Endothelial cell of umbilical vein (primary cell): ENCODE measurements around the gene OPCML. TPM values are rescaled to one million over a fixed set of nuclear protein-coding genes. Genes with fewer than 3 reads are reported as not detected.

ENCODE experiments used
- BruUV-seq: library from RNA; stranded (reverse); fragments of 400-500 nt; replicated peaks from 2 replicates; lab custom pipeline; 2021; lab: Mats Ljungman, UMichigan
- CTCF ChIA-PET: fragments of 300-600, 350-600 bp; sonication (Branson Sonifier 250); formaldehyde crosslinking; loops from one replicate; lab custom pipeline; 2021; ENCODE audit warnings: antibody characterized with exemption, inconsistent platforms; lab: Charles Lee
- POLR2A ChIA-PET: fragments of 300-600, 350-600 bp; sonication (Branson Sonifier 250); formaldehyde crosslinking; loops from one replicate; lab custom pipeline; 2021; ENCODE audit warnings: antibody characterized with exemption, inconsistent platforms; lab: Charles Lee
- DNase-seq: peaks from one replicate; pipeline ENCODE4 v3.0.0-alpha.2; 2011; ENCODE audit warnings: low read depth, low spot score
- FAIRE-seq: peaks from 2 replicates; lab custom pipeline; 2011; peaks lifted over from hg19 to GRCh38; lab: Jason Lieb, UNC
- H2AFZ ChIP-seq: 2 replicates; pipeline ENCODE4 v1.6.0; 2012; ENCODE audit warnings: low read depth, low read length, control low read depth, inconsistent platforms
- H3K27ac ChIP-seq: 2 replicates; pipeline ENCODE4 v1.5.1; 2011; ENCODE audit warnings: low read depth, mild to moderate bottlenecking, control low read depth, low read length, moderate library complexity; ENCODE audit not compliant: insufficient read depth
- H3K27me3 ChIP-seq, 2 experiments: 2 replicates each; pipeline versions ENCODE4 v1.6.0 to v1.6.1; 2011; ENCODE audit warnings: low read length in 2 of 2, mixed read lengths in 1 of 2; ENCODE audit not compliant: control insufficient read depth in 2 of 2, insufficient read depth in 2 of 2
- H3K36me3 ChIP-seq, 2 experiments: 2 replicates in 1 of 2; 3 replicates in 1 of 2; pipeline ENCODE4 v1.5.1; 2011; ENCODE audit warnings: low read length in 2 of 2, mild to moderate bottlenecking in 1 of 2, moderate library complexity in 1 of 2; ENCODE audit not compliant: control insufficient read depth in 2 of 2, insufficient read depth in 2 of 2; ENCODE audit errors: extremely low read depth in 1 of 2
- H3K4me1 ChIP-seq: 3 replicates; pipeline ENCODE4 v1.5.1; 2011; ENCODE audit warnings: mild to moderate bottlenecking, low read length; ENCODE audit not compliant: control insufficient read depth, insufficient read depth; ENCODE audit errors: extremely low read depth
- H3K4me2 ChIP-seq: 2 replicates; pipeline ENCODE4 v1.6.1; 2011; ENCODE audit warnings: low read length, control low read depth, mixed read lengths; ENCODE audit not compliant: insufficient read depth
- H3K4me3 ChIP-seq, 3 experiments: fragments of 200-600 bp in 1 of 3; sonication (generic), shearing (Covaris generic) in 1 of 3; replicated peaks in 1 of 3; 2 replicates each; pipeline ENCODE4 v1.5.1; 2011 to 2016; ENCODE audit warnings: control low read depth in 3 of 3, low read length in 3 of 3, mild to moderate bottlenecking in 2 of 3, inconsistent platforms in 1 of 3, low read depth in 1 of 3, moderate library complexity in 1 of 3; ENCODE audit not compliant: insufficient read depth in 1 of 3
- H3K79me2 ChIP-seq: 2 replicates; pipeline ENCODE4 v1.6.0; 2012; ENCODE audit warnings: low read length, inconsistent platforms; ENCODE audit not compliant: control insufficient read depth, insufficient read depth
- H3K9ac ChIP-seq: replicated peaks from 2 replicates; pipeline ENCODE3; 2011; ENCODE audit warnings: low read length, control low read depth; ENCODE audit not compliant: insufficient read depth; ENCODE audit errors: extremely low read depth
- H3K9me1 ChIP-seq: replicated peaks from 3 replicates; pipeline ENCODE4 v1.6.0; 2011; ENCODE audit warnings: mild to moderate bottlenecking, low read length; ENCODE audit not compliant: control insufficient read depth, insufficient read depth; ENCODE audit errors: extremely low read depth
- H3K9me3 ChIP-seq: replicated peaks from 2 replicates; pipeline ENCODE4 v1.5.1; 2012; ENCODE audit warnings: low read length, inconsistent platforms; ENCODE audit not compliant: control insufficient read depth, insufficient read depth
- H4K20me1 ChIP-seq: replicated peaks from 2 replicates; pipeline ENCODE3; 2011; ENCODE audit warnings: mild to moderate bottlenecking, low read length; ENCODE audit not compliant: control insufficient read depth, insufficient read depth; ENCODE audit errors: extremely low read depth
- CTCF ChIP-seq, 2 donors: IDR thresholded peaks; 1 replicate in 1 of 2; 2 replicates in 1 of 2; pipeline ENCODE4 v1.5.1; 2011; ENCODE audit warnings: low read length in 2 of 2, mild to moderate bottlenecking in 2 of 2, moderate library complexity in 2 of 2, control low read depth in 1 of 2, inconsistent platforms in 1 of 2, low read depth in 1 of 2; ENCODE audit not compliant: insufficient read depth in 1 of 2; ENCODE audit errors: extremely low read depth in 1 of 2
- EZH2 ChIP-seq: IDR thresholded peaks from 2 replicates; pipeline ENCODE4 v1.6.1; 2012; ENCODE audit warnings: borderline replicate concordance, low read depth, mild to moderate bottlenecking, moderate library complexity, low read length, inconsistent platforms; ENCODE audit not compliant: severe bottlenecking
- GATA2 ChIP-seq: IDR thresholded peaks from 2 replicates; pipeline ENCODE4 v1.7.0; 2011; ENCODE audit warnings: low read depth, mild to moderate bottlenecking, moderate library complexity, mixed read lengths, low read length; ENCODE audit not compliant: insufficient read length, insufficient read depth
- JUN ChIP-seq: IDR thresholded peaks from 2 replicates; pipeline ENCODE4 v1.6.1; 2011; ENCODE audit warnings: borderline replicate concordance, low read depth; ENCODE audit not compliant: insufficient read length, insufficient read depth
- POLR2AphosphoS5 ChIP-seq: IDR thresholded peaks from 2 replicates; pipeline ENCODE4 v1.6.1; 2012; ENCODE audit warnings: low read depth, mild to moderate bottlenecking, control low read depth, low read length, moderate library complexity; ENCODE audit not compliant: insufficient read depth
- dilution Hi-C: fragments of 300-500 bp; cut with MboI; formaldehyde crosslinking; loops from one replicate; pipeline ENCODE4 v1.15.0; 2019; ENCODE audit warnings: low sequenced_read_pairs; ENCODE audit not compliant: extremely low pct_ligation_motif_present
- intact Hi-C: fragments of 100-400 bp; cut with micrococcal nuclease; formaldehyde crosslinking; loops from one replicate; pipeline ENCODE4 v1.10.0; 2022
- polyA plus RNA-seq, 4 experiments: library from polyadenylated mRNA; depleted of rRNA in 3 of 4; stranded (reverse) in 3 of 4; unstranded in 1 of 4; fragments of >200 nt; gene quantifications; 2 replicates each; pipeline versions ENCODE4 v1.2.1 to v1.2.3, GENCODE V29; 2011 to 2012; ENCODE audit warnings: missing spikeins in 1 of 4
- total RNA-seq: library from RNA; stranded (reverse); gene quantifications from 2 replicates; pipeline ENCODE4 v1.2.3, GENCODE V29; 2021
- TF ChIP-seq, protein P1 (sequence below): IDR thresholded peaks from 2 replicates; pipeline ENCODE4 v1.6.1; 2011; ENCODE audit not compliant: insufficient read depth, insufficient read length

Gene OPCML
- total and polyA plus RNA-seq, 2 donors (not counting 3 experiments of a cell fraction or from before 2014, with no cell fraction given): not detected

- Histone ChIP-seq H3K9me3 (no peaks in the 10 kb centered on the region), H3K9me1 (no peaks in the 10 kb centered on the region), H3K27me3 (no peaks in the 10 kb centered on the region), H3K4me1 (no peaks in the 10 kb centered on the region), H4K20me1 (no peaks in the 10 kb centered on the region), H2AFZ (no peak overlapping the region), H3K4me3 (no peak overlapping the region), H3K9ac (no peak overlapping the region), H3K79me2 (no peaks in the 10 kb centered on the region), H3K27ac (no peak overlapping the region), H3K36me3 (no peaks in the 10 kb centered on the region), H3K4me2 (no peak overlapping the region)
- intact Hi-C loops (no loop called here), dilution Hi-C loops (no loop called here)
- CTCF ChIA-PET: no interaction called here
- no peak for TF ChIP-seq GATA2
- TF ChIP-seq JUN: no peak
- no peak for TF ChIP-seq EZH2
- TF ChIP-seq CTCF (IDR thresholded peaks at IDR 0.05; ENCODE audit: extremely low read depth in 1 of 2, insufficient read depth in 1 of 2, low read depth in 1 of 2, low read length in 2 of 2): no peak
- TF ChIP-seq, protein P1, sequence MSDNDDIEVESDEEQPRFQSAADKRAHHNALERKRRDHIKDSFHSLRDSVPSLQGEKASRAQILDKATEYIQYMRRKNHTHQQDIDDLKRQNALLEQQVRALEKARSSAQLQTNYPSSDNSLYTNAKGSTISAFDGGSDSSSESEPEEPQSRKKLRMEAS: no peak
- no peak for TF ChIP-seq POLR2AphosphoS5
- BruUV-seq: no TSS peak
- DNase-seq (no peak), FAIRE-seq (no peak)
- POLR2A ChIA-PET: no interaction called here
Measured at GRCh38 chr11:133115099-133115498, 417.2 kb downstream of the OPCML start.
